Omental fat pad (tissue), 4 donors: ENCODE results near the gene AXIN2. TPM values are rescaled to one million over a fixed set of nuclear protein-coding genes. Genes with fewer than 3 reads are reported as not detected.
A peak's percentile ranks its signal among the peaks of the same experiment; 100 is the strongest.

Source experiments
- ATAC-seq: fragments of 150-250 bp; one replicate; pipeline ENCODE4 v1.9.1; 2016; ENCODE audit warnings: mild to moderate bottlenecking, moderate library complexity; ENCODE audit not compliant: low FRiP score
- DNase-seq: peaks from one replicate; pipeline ENCODE4 v3.0.0-alpha.2; 2019; ENCODE audit warnings: low spot score
- total RNA-seq, 4 donors: library from RNA; depleted of rRNA; stranded (reverse); fragments of >200 nt; gene quantifications; one replicate each; pipeline ENCODE4 v1.1.0, GENCODE V29; 2016
- TF ChIP-seq, protein P1 (sequence below), 3 donors: fragments of 450-650 bp; IDR thresholded peaks; one replicate each; pipeline ENCODE4 v1.5.1; 2016 to 2017; ENCODE audit warnings: antibody characterized with exemption in 3 of 3, mild to moderate bottlenecking in 3 of 3, moderate library complexity in 2 of 3

Gene AXIN2
- total RNA-seq, 4 donors from 2014 or later = 8.3 to 20.2 (median 11.2) TPM

DNA sequence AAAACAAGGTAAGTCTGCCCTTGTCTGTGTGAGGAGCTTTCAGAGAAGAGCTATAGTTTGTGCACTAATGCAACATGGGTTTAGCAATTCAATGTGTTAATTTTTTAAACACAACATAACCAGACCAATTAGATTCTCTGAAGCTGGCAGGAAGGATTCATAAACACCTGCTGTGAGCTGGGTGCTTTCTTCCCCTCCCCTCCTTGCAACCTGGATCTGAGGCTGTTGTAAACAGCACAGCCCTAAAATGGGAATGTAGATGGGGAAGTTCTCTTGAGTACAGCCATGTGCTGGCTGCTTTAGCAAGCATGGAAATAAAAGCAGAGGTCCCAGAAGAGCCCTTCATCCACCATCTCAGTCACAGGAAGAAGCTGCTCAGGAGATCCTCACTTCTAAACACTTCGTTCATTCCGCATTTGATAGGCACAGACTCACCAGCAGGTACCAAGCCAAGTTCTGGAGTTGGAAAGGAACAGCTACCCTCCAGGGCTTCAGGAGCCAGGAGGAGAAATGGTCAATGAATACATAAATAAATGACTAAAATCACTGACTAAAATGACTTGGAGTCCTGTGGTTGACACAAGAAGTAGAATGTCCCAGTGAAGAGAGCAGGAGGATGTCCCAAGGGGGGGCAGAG, 21.7 kb downstream of the AXIN2 start:
- DNase-seq (no peak), ATAC-seq (no peak)
- TF ChIP-seq, protein P1, sequence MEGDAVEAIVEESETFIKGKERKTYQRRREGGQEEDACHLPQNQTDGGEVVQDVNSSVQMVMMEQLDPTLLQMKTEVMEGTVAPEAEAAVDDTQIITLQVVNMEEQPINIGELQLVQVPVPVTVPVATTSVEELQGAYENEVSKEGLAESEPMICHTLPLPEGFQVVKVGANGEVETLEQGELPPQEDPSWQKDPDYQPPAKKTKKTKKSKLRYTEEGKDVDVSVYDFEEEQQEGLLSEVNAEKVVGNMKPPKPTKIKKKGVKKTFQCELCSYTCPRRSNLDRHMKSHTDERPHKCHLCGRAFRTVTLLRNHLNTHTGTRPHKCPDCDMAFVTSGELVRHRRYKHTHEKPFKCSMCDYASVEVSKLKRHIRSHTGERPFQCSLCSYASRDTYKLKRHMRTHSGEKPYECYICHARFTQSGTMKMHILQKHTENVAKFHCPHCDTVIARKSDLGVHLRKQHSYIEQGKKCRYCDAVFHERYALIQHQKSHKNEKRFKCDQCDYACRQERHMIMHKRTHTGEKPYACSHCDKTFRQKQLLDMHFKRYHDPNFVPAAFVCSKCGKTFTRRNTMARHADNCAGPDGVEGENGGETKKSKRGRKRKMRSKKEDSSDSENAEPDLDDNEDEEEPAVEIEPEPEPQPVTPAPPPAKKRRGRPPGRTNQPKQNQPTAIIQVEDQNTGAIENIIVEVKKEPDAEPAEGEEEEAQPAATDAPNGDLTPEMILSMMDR (IDR thresholded peaks at IDR 0.05) = no peak

- DNase-seq (no peak), ATAC-seq (peak; percentile 41)
- TF ChIP-seq, protein P1 (IDR thresholded peaks at IDR 0.05) = no peak
These were observed 22.5 kb downstream of the AXIN2 start for GRCh38 chr17:65538675-65539529.

- TF ChIP-seq, protein P1 (IDR thresholded peaks at IDR 0.05) = no peak
- no peak for DNase-seq
- no peak for ATAC-seq
These were observed 23.4 kb downstream of the AXIN2 start for GRCh38 chr17:65537845-65538674.

DNA sequence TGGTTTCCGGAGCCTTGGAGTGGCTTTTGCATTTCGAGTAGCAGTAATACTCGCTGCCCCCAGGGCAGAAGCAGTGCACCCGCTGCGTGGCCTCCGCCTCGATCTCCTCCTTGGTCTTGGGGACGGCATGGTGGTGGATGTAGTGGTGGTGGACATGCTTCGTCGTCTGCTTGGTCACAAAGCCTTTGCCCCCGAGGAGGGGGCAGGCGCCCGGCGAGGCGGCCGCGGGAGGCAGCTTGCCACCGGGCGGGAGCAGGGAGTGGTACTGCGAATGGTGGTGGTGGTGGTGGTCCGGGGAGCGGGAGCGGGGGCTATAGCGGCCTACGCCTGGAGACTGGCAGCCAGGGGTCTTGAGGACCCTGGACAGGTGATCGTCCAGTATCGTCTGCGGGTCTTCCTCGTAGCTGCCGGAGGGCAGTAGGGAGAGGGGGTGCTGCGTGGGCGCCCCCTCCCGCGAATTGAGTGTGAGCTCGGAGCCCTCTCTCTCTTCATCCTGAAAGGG, 24.1 kb downstream of the AXIN2 start:
- TF ChIP-seq, protein P1 (IDR thresholded peaks at IDR 0.05) = no peak
- ATAC-seq (no peak), DNase-seq (no peak)

DNA sequence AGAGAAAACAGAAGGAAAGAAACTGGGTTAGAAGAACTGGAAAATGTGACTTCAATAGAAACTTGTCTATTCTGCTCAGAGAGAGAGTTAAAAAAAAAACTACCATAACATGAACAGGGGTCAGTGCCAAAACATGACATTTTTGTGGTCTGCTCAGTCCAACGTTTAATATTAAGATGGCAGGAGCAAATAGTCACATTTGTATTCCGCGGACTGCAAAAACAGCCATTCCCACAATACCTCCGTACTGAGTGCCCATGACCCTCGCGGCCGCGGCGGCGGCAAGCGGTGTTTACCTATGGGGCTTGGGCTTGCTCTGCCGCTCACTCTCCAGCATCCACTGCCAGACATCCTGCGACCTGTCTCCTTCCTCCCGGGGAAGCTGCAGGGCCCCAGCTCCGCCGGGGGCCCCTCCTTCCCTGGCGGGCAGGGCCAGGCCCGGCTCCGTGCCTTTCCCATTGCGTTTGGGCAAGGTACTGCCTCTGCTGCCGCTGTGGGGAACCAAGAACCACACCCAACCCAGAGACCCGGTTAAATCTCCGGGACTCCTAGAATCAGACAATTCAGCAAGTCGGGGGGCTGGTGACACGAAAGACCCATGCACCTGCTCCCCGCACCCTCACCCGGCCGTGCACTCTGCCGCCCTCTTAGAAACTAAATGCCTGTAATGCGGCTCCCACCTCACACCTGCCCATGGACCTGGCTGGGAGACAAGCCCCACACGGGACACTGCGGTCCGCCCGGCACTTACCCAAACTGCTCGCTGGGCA, 24.7 kb downstream of the AXIN2 start:
- DNase-seq (no peak), ATAC-seq (no peak)
- TF ChIP-seq, protein P1 (IDR thresholded peaks at IDR 0.05) = no peak
